D721Med (cell line): Measurements from ENCODE around the gene LSP1.
A peak's percentile ranks its signal among the peaks of the same experiment; 100 is the strongest.
"Not testable (repeated sequence)": the region's sequence is repeated elsewhere in the genome, so short reads cannot be mapped to it uniquely, and the experiment has no call there.

Experiments
- DNase-seq: peaks from one replicate; pipeline ENCODE4 v3.0.0; 2011; ENCODE audit warnings: low spot score; ENCODE audit not compliant: insufficient read length
- FAIRE-seq: peaks from 2 replicates; lab custom pipeline; 2011; peaks lifted over from hg19 to GRCh38; lab: Jason Lieb, UNC
- TF ChIP-seq, protein P1 (sequence below): IDR thresholded peaks from 2 replicates; pipeline ENCODE4 v1.5.1; 2012; ENCODE audit warnings: mild to moderate bottlenecking, control low read depth; ENCODE audit not compliant: insufficient read depth; ENCODE audit errors: missing control alignments

The LSP1 gene

GRCh38 chr11:1875093-1875850 is 22.4 kb downstream of the LSP1 start:
- FAIRE-seq, result no peak
- TF ChIP-seq, protein P1, sequence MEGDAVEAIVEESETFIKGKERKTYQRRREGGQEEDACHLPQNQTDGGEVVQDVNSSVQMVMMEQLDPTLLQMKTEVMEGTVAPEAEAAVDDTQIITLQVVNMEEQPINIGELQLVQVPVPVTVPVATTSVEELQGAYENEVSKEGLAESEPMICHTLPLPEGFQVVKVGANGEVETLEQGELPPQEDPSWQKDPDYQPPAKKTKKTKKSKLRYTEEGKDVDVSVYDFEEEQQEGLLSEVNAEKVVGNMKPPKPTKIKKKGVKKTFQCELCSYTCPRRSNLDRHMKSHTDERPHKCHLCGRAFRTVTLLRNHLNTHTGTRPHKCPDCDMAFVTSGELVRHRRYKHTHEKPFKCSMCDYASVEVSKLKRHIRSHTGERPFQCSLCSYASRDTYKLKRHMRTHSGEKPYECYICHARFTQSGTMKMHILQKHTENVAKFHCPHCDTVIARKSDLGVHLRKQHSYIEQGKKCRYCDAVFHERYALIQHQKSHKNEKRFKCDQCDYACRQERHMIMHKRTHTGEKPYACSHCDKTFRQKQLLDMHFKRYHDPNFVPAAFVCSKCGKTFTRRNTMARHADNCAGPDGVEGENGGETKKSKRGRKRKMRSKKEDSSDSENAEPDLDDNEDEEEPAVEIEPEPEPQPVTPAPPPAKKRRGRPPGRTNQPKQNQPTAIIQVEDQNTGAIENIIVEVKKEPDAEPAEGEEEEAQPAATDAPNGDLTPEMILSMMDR, result no peak
- no peak for DNase-seq

DNA sequence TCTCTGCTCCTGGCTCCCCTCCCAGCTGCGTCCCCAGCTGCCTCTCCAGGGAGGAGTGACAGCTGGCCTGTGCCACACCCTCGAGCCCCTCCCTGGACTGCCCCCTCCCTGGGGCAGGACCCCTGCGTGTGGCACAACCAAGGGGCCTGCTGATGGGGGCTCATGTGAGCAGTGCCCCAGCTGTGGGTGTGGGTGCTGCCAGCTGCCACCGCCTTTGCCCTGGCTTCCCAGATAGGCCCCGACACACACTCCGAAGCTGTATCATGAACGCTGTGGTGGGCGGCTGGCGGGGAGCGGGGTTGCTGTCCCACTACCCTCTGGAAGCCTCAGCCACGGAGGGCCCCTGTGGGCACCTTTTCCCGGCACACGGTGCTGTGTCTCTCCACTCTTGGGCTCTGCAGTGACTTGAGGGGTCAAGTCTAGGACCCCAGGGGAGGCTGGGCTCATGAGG is 23.0 kb downstream of the LSP1 start:
- DNase-seq, FAIRE-seq: not testable (repeated sequence)

DNA sequence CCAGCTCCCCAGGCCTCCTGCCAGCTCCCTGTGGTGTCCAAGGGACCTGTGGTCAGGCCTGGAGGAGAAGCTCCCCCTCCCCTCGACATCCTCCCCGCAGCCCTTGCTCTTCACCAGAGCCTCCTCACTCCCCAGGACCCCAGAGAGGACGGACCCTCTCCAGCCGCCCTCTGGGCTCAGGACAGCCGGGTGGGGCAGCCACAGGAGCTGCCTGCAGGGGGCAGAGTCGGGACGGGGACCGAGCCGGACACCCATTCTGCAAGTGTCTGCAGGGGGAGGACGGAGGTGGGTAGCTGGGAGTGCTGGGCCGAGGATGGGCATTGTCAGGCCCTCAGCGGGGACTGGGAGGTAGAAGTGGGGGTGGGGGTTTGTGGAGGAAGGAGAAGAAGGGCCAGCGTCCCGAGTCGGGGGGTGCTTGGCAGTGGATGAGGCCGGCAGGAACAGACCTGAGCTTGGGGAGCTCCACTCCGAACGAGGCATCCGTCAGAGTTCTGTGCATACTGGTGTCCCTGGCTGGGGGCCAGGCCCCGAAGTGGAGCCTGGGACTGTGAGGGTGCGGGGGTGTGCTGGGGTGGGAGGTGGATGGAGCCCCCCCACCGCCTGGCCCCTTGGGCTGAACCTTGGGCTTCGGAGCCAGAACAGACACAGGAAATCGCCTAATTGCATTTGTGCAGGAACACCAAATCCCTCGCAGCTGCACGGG is 23.6 kb downstream of the LSP1 start:
- FAIRE-seq (no peak), DNase-seq (no peak)
- TF ChIP-seq, protein P1, result peak; percentile 28

GRCh38 chr11:1877211-1878136 is 24.6 kb downstream of the LSP1 start:
- DNase-seq (no peak), FAIRE-seq (no peak)
- TF ChIP-seq, protein P1, result no peak

DNA sequence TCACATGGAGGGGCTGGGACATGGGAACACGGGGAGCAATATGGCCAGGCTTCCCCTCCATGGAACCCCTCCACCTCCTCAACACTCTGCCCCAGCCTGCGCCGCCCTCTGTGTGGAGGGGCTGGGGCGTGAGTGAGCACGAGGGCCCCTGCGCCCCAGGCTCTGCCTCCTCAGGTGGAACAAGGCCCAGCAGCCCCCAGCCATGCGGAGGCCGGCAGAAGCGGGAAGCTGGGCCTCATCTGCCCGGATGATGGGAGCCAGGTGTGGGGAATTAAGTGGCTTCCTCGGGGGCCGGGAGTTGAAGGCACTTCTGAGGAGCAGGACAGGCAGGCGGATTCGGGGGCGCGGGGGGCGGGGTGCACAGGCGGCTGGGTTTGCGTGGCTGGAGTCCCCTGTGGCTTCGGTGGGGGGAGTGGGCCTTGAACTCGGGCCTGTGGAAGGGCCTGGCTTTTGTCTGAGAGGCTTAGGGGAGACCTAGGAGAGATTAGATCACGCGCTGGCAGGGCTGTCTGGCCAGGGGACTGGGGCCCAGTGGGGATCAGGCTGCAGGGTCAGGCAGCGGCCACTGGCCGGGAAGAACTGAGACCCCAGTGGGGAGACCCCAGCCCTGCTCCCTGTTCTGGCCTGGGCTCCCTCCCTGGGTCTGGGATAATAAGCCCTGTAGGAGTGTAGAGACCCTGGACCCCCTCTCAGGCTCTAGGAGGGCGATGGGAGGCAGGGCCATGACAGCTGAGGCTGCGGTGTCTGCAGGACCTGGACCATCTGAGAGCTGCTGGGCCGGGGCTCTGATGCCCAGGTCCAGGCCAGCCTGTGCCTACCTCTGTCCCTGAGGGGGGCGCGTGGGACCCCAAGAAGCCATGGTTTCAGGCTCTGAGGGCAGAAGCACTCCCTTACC is 25.5 kb downstream of the LSP1 start:
- DNase-seq, result no peak
- no peak for FAIRE-seq

DNA sequence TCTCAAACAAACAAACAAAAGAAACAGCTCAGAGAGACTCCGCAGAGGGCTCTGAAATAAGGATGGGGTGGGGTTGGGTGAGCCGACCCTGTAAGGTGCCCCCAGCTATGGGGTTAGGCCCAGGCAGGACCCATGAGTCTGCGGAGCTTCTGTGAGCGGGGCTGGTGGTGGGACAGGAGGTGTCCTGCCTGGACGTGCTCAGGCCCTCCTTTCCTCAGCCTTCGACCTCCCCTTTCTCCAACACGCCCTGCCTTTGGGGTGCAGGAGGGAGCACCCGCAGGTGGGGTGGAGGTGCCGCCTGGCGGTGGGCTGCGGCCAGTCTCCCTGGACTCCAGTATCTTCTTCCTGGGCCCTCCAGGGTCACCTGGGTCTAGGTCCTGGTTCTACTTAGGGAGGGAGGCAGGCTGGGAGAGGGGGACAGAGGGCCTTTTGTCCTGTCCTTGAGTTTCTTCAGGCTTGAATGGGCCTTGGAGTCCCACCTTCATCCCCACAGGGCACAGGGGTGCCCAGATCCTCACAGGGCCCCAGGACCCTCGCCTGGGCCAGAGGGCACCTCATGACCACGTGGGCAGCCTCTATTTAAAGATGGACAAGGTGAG is 26.6 kb downstream of the LSP1 start:
- TF ChIP-seq, protein P1, result no peak
- FAIRE-seq (no peak), DNase-seq (no peak)

More for the DNA sequence above, 25.5 kb downstream of the LSP1 start:
- TF ChIP-seq, protein P1, result no peak
